ENCODE data around the gene LGR5.

The LGR5 gene

DNA sequence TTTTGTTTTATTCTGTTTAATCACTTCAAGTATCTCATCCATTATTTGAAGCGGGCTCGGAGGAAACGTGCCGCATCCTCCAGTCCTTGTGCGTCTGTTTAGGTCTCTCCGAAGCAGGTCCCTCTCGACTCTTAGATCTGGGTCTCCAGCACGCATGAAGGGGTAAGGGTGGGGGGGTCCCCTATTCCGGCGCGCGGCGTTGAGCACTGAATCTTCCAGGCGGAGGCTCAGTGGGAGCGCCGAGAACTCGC lies 311 bp upstream of the LGR5 start:
- no peak for DNase-seq (ENCODE audit: low read depth in 2 of 2)

DNA sequence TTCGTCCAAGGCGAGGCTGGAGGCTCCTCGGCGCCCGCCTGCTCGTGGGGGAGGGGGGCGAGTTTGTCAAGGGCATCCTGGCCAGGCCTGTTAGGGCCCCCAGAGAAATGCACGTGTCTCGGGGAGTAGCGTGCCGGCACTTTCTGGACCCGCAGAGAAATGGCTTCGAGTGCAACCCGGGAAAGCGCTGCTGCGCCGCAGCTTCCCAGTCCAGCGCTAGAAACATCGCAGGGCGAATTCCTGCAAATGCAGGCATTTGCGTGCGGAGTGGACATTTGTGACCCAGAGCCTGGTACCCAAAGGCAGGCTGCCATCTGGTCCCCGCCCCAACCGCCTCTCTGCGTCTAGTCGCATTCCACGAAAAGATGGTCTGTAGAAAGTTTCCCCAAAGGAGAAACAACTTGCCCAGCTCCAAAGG lies 756 bp downstream of the LGR5 start:
- no peak for DNase-seq (ENCODE audit: low read depth in 2 of 2)

DNA sequence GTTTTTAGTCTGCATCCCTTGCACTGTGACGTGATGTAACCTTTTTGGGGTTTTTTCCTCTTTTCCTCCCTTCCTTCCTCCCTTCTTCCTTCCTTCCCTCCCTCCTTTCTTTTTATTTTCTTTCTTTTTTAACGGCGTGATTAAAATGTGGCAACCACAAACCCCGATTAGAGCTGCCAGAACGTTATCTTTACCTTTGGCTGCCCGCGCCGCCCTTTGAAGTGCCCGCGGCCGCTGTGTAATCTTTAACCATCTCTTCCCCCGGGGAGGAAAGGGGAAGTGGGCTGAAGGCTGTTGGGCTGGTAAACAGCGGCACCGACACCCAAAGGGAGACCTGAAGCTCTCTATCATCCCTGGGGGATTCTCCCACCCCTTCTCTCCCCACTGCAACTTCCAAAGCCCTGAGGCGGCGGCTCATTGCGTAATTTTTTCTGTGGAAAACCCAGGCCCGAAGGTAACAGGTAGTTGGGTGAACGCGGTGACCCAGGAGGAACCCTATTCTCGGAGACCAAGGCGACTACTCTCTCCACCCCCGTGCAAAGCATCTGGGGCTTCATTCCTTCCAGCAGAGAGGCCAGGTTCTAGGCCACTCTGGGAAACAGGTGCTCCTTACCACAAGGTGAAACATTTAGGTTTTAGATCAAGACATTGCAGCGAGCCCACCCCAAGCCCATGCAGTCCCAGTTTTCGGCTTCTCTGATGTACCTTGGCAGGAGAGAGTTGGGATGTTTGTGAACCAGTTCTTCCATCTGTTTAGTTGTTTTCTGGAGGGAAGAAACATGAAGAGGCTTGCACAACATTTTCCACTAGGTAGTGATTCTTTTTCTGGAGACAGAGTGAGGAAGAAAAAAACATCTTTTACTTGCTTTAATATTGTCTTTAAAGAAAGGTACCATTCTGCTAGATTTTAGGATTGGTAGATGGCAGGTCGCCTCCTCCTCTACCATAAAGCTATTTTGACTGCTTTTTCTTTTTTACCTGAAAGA lies 1.5 kb downstream of the LGR5 start:
- no peak for DNase-seq (ENCODE audit: low read depth in 2 of 2)

DNA sequence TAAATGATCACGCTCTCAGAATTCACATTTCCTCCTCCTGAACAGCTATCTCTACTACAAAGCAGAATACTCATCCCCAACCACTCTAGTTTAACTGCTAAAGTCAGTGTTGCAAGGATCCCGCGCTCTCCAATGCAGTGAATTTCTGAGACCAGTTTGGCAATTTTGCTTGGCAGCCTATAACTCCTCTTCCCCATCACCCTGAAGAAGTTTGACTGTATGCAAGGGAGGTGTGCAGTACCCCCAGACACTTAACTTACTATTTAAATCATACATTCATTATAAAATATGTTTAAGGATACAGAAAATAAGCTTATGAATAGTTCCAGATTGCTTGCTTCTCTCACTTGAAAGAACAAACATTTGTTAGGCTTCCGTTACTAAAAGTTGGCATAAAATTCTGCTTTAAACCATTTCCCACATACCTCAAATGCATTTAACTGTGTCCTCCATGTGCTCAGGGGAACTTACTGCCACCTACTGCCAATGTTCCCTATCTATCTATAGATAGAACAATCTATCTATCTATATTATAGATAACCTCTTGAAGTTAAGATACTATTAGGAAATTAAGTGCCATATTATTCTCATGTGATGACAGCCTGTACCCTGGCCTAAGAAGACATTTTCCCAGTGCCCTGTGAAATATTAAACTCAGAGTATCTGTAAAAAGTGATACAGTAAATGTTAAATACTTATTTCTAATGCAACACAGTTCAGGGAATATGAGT lies 2.4 kb downstream of the LGR5 start:
- no peak for DNase-seq (ENCODE audit: low read depth in 2 of 2)

DNA sequence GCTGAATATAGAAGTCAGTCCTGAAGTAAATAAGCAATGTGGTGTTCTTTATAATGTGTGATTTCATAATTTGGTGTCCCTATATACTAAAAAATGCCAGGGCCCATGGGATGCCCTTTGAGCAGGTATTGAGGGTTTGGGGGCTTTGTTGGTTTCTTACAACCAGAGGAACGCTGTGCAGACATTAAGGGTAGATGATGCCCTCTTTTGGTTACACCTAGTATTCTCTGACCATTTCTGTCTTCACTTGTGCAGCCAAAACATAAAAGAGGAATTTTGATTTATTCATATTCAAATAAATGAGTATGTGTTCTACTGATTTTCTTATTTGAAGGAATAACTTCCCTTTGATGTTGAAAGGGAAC lies 3.0 kb downstream of the LGR5 start:
- DNase-seq (ENCODE audit: low read depth in 2 of 2) = no peak

DNA sequence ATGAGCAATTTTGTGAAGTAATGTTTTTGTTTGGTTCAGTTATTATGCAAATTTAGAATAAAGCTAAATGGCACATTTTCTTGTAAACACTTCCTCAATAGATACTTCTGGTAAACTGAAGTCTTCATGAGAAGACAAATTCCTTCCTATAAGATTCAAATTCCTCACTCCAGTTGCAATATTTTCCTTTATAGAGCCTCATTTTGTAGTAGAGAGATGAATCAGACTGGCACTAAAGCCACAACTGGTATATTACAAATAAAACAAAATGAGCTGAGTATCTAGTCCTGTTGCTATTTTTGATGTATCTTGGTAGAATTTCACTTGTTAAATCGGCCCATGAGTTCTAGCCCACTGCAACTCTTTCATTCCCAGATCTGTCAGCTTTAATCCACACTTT lies 5.5 kb downstream of the LGR5 start:
- no peak for DNase-seq (ENCODE audit: low read depth in 2 of 2)

DNA sequence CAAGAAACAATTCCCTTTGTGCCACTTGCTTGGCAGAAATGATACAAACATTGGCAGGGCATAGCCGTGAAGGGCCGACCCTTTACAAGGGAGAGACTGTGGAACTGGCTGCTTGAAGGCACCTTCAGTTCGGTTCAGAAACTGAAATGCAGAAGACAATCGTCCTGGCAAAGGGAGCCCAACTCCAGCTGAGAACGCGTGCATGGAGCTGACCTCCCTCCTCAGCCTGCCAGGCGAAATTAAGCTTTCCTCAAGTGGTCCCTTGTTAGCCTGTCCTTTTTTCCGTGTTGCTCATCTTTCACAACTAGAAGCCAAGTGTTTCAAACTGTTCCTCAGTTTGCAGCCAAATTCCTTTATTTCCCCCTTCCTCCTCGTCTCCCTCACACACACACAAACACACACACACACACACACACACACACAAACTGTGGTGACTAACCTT lies 8.1 kb downstream of the LGR5 start:
- DNase-seq (ENCODE audit: low read depth in 2 of 2) = no peak

DNA sequence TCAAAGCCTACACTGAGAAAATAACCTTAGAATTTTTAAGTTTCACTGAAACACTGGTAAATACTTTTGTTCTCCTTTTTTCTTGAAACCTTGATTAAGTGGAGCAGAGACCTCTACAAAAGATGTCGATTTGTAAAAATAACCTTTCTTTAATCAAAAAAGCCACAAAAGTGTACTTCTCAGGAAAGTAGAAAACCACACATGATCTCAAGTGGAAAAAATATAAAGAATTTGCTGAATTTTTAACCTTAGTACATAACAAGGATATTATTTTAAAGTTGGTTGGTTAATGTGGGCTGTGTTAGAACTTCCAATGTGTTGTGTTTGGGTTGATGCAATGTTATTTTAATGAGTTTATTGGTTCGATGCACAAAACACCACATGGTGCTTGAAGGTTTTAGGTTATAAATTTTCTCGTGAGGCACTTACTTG lies 8.6 kb downstream of the LGR5 start:
- DNase-seq (ENCODE audit: low read depth in 2 of 2) = no peak

DNA sequence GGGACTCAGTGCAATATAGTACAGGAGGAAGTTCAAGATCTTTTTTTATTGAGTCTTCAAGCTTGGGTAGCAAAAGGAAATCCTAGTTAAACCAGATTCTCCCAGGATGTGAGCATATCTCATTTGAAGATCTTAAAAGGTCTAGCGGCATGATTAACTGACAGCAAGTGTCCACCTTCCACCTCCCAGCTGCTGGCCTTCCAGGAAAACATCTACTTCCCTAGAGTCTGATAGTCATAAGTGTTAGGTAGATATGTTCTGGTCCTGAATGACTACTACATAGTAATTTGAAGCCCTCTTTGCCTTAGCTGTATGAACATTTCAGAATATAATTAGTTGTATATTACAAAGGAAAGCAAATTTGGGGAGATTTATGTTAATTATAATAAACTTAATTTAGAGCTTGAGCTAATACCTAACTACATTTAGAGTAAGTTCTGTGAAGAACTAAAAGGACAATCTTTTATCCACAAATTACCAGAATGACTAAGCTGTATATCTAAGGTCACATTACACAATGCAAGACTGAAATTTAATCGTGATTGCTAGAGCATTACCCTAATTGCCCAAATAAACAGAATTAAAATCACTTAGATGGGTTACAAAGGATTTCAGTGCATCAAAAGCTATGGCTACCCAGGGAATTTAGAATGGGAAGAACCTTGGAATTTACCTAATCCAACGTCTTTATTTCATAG lies 9.9 kb downstream of the LGR5 start:
- DNase-seq (ENCODE audit: low read depth in 2 of 2) = no peak

DNA sequence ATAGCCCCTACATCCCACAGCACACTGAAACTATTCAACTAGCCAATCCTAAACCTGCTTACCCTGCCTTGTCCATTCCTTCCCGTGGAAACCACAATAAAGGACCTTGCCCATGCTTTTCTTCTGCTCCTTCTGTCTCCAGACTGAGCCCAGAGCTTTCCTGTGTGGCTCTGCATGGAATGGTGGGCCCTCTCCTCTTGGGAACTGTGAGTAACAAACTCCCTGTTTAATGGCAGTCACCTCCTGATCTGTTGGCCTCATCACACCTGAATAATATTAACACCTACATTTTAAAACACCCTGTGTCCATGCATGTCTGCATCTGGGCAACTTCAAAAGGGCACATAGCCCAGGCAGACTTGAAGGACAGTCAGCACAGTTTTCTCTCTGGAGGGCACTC lies 12.4 kb downstream of the LGR5 start:
- no peak for DNase-seq (ENCODE audit: low read depth in 2 of 2)

DNA sequence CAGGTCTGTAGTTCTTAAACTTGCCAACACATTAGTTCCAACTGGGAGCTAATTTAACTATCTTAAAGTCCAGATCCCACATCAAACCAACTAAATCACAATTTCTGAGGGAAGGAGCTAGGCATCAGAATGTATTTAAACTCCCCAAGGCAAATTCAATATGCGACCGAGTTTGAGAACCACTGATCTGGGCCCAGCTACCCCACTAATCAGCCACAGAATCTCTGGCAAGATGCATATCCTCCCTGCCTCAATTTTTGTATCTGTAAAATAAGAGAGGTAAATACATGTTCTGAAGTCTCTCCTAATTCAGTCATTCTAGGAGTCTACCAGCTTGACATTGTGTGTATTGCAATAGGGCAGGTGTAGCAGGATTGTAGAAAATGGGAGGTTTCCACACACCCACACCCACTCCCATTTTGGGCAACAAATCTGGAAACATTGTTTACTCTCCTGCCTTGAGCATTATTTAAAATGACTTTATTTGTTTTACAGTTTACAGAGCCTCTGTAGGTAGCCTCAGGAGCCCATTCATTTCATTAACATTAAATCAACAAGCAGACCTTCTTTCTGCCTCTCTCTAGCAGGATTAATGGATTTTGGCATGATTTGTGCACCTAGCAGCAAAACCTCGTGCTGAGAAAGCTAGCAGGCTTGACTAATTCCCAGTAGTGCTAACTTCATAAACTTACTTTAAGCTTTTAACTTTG lies 15.6 kb downstream of the LGR5 start:
- no peak for DNase-seq (ENCODE audit: low read depth in 2 of 2)

DNA sequence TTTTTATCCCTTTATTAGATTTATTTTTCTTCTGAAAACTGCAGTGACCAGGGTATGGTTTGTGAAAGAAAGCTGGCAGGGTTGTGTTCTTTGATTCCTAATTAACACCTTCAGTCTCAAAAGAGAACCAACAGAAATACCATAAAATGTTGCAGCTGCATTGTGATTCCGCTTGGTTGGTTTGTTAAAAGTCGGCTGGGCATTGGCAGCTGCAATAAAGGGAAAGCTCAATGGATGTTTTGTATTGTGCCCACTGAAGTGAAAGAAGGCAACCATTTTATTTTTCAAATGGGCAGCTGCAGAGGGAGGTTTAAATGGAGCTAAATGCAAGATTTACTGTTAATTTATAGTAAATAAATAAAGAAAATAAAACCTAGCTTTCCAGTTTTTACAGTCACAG lies 16.7 kb downstream of the LGR5 start:
- DNase-seq (ENCODE audit: low read depth in 2 of 2) = no peak

DNA sequence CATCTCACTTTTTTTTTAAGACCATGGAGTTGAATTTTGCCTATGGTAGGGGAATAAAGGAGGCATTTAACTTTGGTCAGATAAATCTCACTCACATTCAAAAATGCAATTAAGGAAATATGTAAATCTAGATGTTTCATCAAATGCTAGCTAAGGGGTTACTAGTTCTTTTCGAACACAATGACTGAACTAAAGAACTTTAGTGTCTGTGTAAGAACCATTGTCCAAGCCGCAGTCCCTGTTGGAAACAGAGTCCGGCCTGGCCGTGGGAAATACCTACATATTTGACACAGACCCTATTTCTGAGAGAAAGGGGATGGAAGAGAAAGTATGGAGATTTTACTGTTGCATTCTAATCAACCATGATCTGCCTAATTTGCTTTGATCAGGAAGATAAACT lies 17.4 kb downstream of the LGR5 start:
- DNase-seq (ENCODE audit: low read depth in 2 of 2) = no peak

DNA sequence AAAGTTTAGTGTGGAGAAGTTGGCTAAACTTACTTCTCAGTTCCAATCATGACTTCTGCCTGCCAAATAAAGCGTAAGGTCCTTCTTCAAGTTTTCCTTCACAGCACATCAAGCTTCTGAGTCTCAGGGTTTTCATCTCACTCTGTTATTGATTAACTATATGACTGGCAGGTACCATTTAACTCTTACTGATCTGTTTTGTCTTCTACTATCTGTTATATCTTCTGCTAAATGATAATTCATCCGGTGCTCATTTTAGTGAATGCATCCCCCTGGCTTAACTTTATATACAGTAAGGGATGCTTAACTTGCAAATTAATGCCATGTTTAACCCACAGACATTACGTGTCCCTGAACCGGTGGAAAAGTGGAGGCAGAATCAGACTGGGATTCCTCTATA lies 20.7 kb downstream of the LGR5 start:
- no peak for DNase-seq (ENCODE audit: low read depth in 2 of 2)

DNA sequence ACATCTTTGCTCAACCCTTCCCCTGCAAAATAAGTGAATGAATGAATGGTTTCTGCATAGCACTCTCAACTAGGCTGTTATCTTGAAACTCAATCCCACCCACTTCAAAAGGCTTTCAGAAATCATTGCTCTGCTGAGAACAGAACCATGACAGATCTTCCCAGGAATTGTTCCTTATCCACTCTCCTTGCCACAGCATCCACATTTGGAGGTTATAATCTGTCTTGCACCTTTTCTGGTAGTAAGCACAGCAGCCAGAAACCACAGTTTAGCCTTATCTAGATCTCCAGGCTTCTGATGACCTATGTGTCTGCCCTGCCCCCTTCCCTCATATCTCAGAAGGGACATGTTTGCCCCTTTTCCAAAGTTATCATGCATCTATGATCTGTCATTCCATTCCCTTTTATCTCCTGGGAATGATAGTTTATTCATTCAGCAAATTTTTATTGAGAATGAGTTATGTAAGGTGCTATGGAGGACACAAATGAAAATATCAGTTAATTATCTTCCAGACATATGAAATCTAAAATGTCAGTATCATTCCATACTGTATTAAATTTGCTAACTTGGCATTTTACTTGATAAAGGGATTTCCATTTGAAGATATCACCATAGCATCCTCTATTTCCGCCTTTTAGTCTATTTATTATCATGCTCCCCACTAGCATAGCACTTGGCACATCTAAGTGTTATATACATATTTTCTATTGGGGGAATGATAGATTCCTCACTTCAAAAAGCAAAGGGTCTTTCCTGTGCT lies 21.4 kb downstream of the LGR5 start:
- no peak for DNase-seq (ENCODE audit: low read depth in 2 of 2)

DNA sequence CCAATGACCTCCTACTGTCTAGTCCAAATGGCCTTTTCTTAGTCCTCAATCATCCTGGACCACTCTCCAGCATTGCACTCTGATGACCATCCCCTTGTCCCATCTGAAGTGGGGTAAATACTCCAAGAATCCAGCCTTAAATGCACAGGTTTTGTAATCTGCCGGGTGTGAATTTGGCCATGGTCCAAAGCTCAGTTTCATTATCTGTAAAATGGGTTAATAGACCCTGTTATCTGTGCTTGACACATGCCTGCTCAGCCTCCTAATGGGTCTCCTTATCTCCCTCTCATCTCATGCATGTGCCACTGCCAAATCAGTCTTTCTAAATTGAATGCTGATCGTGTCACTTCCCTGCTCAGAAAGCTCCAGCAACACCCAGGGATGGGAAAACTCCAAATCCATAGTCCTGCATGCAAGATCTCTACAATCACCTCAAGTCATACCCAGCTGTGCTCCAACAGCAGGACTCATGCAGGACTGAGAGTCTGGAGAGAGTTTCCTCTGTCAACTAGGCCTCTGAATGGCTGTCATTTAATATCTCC lies 22.3 kb downstream of the LGR5 start:
- no peak for DNase-seq (ENCODE audit: low read depth in 2 of 2)

DNA sequence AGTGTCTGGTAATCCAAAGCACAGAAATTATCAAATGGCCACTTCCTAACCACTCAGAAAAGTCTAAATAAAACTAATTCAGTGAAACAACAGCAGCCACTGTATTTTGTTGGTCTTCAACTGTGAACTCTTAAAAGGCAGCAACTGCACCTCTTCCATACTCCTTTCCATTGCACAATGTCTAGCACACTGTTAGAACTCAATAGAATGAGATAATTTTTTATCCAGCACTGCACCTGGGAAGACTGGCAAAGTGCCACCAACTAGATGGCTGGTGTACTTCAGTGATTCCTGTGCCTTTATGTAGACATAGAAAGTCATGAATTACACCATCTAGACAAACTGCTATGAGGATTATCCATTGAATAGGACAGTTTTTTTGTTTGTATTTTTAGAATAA lies 26.2 kb downstream of the LGR5 start:
- no peak for DNase-seq (ENCODE audit: low read depth in 2 of 2)

DNA sequence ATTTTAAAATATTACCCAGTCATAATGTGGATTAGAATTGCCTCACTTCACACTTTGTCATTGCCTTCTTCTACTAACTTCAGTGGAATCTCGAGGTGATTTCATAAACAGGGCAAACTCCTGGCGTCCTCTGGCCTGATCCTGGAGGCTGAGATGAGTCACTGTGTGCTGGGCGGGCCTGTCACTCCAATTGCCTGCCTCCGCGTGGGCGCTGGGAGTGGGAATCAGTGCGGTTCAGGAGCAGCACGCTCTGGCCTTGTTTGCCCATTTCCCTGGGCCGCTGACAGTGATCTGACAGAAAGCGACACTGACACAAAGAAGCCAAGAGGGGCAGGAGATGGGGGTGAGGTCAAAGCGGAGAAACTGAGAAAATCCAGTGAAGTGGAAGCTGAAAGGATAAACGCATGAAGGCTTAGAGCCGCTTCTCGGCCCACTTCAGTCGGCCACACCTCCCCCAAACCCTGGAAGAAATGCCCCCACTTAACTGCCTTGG lies 29.7 kb downstream of the LGR5 start:
- DNase-seq (ENCODE audit: low read depth in 2 of 2) = no peak

DNA sequence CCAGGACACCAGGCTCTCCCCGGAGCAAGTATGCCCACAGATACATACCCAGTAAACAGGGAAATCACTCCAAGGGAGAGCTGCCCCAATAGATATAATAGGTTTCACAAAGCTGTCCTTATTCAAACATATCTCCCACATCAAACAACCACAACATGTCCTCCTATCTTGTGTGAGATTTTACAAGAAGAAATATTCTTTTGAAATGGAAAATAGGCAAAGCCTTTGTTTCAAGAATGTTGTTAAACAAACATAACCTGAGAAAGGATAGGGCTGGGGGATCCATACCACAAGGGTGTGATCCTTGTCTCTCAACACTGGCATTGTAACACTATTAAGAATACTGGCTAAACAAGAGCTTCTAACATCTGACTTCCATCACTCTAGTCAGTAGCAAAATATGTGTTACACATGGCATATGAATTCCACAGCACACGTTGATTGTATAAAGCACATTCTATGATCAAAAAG lies 32.9 kb downstream of the LGR5 start:
- DNase-seq (ENCODE audit: low read depth in 2 of 2) = no peak

DNA sequence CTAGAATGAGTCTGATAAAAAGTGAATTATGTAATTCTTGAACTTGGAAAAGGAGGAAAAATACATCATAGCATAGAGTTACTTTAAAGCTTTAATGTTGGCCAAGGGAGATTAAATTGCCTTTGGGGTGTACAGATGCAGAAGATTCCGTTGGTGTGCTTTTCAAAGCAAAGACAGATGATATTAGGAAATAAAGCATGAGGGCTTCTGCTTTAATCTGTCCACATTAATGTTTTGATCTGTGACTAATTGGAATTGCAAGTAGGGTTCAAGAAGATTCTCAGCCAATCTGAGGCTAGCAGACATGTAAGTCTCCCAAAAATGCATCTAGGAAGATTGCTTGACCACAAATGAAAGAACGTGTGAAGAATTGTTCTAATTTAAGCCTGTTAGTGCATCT lies 35.2 kb downstream of the LGR5 start:
- no peak for DNase-seq (ENCODE audit: low read depth in 2 of 2)

DNA sequence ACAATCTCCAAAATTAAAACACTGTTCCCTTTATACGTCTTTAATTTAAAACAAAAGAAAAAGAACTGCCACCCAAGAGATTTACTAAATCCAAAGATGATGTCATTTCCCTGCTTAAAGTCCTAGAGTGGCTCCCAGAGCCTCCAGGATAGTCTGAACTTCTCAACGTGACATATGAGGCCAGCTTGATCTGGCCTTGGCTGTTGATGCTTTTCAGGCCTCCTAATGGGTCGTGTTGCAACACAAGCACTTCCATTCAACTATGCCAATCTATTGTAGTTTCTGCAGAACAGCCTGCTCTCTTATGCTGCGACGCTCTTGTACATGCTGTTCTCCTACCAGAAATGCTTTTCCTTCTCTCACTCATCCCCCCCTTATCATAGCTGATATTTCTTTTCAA lies 35.7 kb downstream of the LGR5 start:
- no peak for DNase-seq (ENCODE audit: low read depth in 2 of 2)

Data from stimulated activated CD8-positive, alpha-beta memory T cell treated with anti-CD3 and anti-CD28 coated beads, Interleukin-7, amount 100 ng/mL, for 4 hours (primary cell).